NCI-H2171 treated with DMSO at 0.1 percent for 48 hours (cell line): ENCODE results near the gene TICAM2.

Experiments used
- DNase-seq: peaks from one replicate; lab custom pipeline; 2025; lab: John Stamatoyannopoulos, UW

Gene TICAM2

DNA sequence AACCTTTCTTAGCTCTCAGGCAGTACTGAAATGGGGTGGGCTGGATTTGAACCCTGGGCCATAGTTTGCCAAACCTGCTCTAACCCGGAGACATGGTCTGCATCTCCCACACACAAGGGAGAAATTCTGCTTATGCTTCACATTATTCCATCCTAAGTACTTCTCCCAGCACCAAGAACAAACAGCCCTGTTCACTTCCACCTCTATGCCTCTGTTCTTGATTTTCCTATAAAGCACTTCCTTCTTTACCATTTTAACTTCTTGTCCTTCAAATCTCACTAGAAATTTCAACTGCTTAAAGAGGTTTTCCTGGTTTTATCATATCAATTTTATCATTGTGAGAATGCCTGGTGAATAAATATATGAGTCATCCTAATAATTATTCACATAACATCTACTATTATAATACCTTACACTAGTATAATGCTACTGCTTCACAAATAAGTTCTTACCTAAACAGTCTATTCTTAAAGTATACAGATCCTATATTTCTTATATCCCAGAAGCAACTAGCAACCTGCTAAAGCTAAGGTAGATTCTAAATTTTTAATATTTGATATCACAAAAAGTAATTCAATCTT, 70.4 kb downstream of the TICAM2 start:
- DNase-seq = no peak

DNA sequence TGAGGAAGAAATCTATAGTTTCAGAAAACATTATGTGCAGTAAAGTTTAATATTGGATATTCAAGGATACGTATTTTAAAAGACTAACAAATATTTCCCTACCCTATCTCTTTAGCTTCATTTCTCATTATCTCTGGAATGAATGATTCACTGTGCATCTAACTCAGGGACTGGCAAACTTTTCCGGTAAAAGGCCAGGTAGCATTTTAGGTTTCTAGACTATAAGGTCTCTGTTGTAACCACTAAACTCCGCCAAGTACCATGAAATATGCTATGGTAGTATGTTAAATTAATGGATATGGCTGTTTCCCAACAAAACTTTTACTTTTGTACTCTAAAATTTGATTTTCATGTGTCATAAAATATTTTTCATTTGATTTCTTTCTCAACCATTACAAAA, 70.9 kb downstream of the TICAM2 start:
- DNase-seq = no peak

DNA sequence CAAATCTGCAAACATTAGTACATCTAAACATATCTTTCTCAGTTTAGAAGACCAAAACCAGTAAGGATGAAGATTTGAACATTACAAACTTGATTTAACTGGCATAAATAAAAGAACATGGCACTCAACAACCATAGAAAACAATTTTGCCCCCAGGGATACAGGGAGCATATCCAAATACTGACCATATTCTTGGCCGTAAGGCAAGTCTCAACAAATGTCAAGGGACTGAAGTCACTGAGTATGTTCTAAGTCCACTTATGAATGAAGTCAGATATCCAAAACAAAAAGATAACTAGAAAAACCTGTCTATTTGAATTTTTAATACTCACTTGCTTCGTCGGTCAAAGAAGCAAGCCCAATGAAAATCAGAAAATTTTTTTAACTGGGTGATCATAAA, 71.9 kb downstream of the TICAM2 start:
- DNase-seq = no peak
